ENCODE measurements around the gene CENPU. TPM values are rescaled to one million over a fixed set of nuclear protein-coding genes. Genes with fewer than 3 reads are reported as not detected.

Gene CENPU
- total and polyA plus RNA-seq, 2 donors = 10.7 to 58.0 TPM

DNA sequence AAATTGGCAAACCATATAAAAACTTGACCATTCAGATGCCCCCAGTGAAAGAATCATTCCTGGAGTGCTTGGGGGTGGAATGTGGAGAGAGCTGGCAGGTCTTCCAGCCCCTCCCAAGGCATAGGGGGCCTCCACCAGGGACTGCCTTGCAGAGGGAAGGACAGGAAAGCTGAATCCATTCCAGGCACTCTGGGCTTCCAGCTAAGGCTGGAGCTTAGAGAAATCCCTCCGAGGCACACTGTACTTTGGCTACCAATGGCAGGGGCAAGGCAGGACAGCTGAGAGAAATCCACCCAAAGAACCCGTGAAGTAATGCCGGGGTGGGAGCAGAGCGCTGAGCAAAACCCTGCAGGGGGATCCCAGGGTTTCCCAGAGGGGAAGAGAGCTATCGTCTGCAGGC, 4.0 kb downstream of the CENPU start:
- Histone ChIP-seq H3K36me3 (ENCODE audit: control insufficient read depth in 2 of 2, insufficient read depth in 2 of 2, low read length in 1 of 2) (peaks cover 10 to 48% of the 10 kb centered on the region in 2 donors), H3K4me3 (ENCODE audit: low read length in 2 of 2) (no peak overlapping the region), H3K27me3 (ENCODE audit: control insufficient read depth in 2 of 2, insufficient read depth in 1 of 2, low read length in 1 of 2) (no peaks in the 10 kb centered on the region), H3K27ac (ENCODE audit: low read depth in 1 of 2, low read length in 1 of 2) (no peak overlapping the region), H3K9me3 (ENCODE audit: control insufficient read depth in 2 of 2, insufficient read depth in 1 of 2, low read length in 1 of 2) (no peaks in the 10 kb centered on the region), H3K4me1 (ENCODE audit: control insufficient read depth in 2 of 2, insufficient read depth in 2 of 2, low read length in 2 of 2) (peaks cover 8 to 14% of the 10 kb centered on the region in 2 donors)
- WGBS = 87% methylated on average over 5 of the region's 5 CpGs
- no peak for DNase-seq (ENCODE audit: low read depth in 6 of 9, low spot score in 9 of 9)

DNA sequence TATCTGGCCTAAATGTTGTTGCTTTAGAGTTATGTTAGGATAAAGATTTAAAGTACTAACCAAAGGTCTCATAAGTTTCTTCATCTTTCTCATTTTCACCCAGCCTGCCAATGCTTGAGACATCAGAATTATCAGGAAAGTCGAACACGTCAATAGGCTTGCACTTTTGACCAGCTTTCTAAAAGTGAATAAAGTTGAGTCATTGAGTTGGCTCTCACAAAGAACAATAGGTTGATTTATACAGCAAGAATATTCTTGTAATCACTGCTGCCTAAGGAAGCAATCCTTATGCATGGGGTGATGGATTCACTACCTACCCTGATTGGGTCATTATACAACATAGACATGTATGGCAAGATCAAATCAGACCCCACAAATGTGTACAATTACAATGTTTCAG, 5.0 kb downstream of the CENPU start:
- no peaks in the 10 kb centered on the region for H3K9me3 ChIP-seq (ENCODE audit: control insufficient read depth in 2 of 2, insufficient read depth in 1 of 2, low read length in 1 of 2)
- H3K4me1 ChIP-seq (ENCODE audit: control insufficient read depth in 2 of 2, insufficient read depth in 2 of 2, low read length in 2 of 2) = peaks cover 8 to 14% of the 10 kb centered on the region in 2 donors
- H3K36me3 ChIP-seq (ENCODE audit: control insufficient read depth in 2 of 2, insufficient read depth in 2 of 2, low read length in 1 of 2) = peaks cover 10 to 58% of the 10 kb centered on the region in 2 donors
- H3K27ac ChIP-seq (ENCODE audit: low read depth in 1 of 2, low read length in 1 of 2) = no peak overlapping the region
- DNase-seq (ENCODE audit: low read depth in 6 of 9, low spot score in 9 of 9) = no peak
- no peaks in the 10 kb centered on the region for H3K27me3 ChIP-seq (ENCODE audit: control insufficient read depth in 2 of 2, insufficient read depth in 1 of 2, low read length in 1 of 2)
- no peak overlapping the region for H3K4me3 ChIP-seq (ENCODE audit: low read length in 2 of 2)
- WGBS = 72% methylated on average over 2 of the region's 2 CpGs

DNA sequence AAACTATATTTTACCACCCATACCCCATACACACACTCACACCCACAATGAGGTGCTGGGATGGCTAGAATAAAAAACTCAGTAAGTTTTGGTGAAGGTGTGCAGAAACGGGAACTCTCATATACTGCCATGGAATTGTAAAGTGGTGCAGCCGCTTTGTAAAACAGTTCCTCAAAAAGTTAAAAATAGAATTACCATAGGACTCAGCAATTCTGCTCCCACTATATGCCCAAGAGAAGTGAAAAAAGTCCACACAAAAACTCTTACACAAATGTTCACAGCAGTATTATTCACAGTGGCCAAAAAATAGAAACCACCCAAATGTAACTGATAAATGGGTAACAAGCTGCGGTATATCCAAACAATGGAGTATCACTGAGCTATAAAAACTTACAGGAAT, 6.5 kb downstream of the CENPU start:
- Histone ChIP-seq H3K36me3 (ENCODE audit: control insufficient read depth in 2 of 2, insufficient read depth in 2 of 2, low read length in 1 of 2) (peaks cover 10 to 67% of the 10 kb centered on the region in 2 donors), H3K27ac (ENCODE audit: low read depth in 1 of 2, low read length in 1 of 2) (no peak overlapping the region), H3K27me3 (ENCODE audit: control insufficient read depth in 2 of 2, insufficient read depth in 1 of 2, low read length in 1 of 2) (no peaks in the 10 kb centered on the region), H3K4me3 (ENCODE audit: low read length in 2 of 2) (no peak overlapping the region), H3K9me3 (ENCODE audit: control insufficient read depth in 2 of 2, insufficient read depth in 1 of 2, low read length in 1 of 2) (no peaks in the 10 kb centered on the region), H3K4me1 (ENCODE audit: control insufficient read depth in 2 of 2, insufficient read depth in 2 of 2, low read length in 2 of 2) (peaks cover 4 to 6% of the 10 kb centered on the region in 2 donors)
- no peak for DNase-seq (ENCODE audit: low read depth in 6 of 9, low spot score in 9 of 9)
- WGBS = 97% methylated on average over 3 of the region's 3 CpGs

DNA sequence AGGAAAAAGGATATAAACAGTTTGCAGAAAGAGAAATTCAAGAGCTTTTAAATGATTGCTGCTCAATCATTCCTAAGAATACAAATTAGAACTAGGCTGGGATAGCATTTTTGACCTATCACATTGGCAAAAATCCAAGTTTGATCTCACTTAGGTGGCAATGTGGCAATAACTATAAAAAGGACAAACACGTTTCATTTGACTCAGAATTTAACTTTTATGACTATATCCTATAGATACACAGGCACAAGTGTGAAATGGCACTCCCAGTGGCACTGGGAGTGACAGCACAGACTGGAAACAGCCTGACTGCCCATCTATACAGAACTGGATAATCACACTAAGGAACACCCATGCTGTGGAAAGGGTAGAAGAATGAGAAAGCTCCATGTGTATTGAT, 11.1 kb downstream of the CENPU start:
- Histone ChIP-seq H3K4me3 (ENCODE audit: low read length in 2 of 2) (no peak overlapping the region), H3K9me3 (ENCODE audit: control insufficient read depth in 2 of 2, insufficient read depth in 1 of 2, low read length in 1 of 2) (no peaks in the 10 kb centered on the region), H3K27me3 (ENCODE audit: control insufficient read depth in 2 of 2, insufficient read depth in 1 of 2, low read length in 1 of 2) (no peaks in the 10 kb centered on the region), H3K4me1 (ENCODE audit: control insufficient read depth in 2 of 2, insufficient read depth in 2 of 2, low read length in 2 of 2) (no peaks in the 10 kb centered on the region), H3K36me3 (ENCODE audit: control insufficient read depth in 2 of 2, insufficient read depth in 2 of 2, low read length in 1 of 2) (peaks cover 20 to 69% of the 10 kb centered on the region in 2 donors), H3K27ac (ENCODE audit: low read depth in 1 of 2, low read length in 1 of 2) (no peak overlapping the region)
- DNase-seq (ENCODE audit: low read depth in 6 of 9, low spot score in 9 of 9) = no peak
- 51% methylated on average over 1 of the region's 1 CpG for WGBS

DNA sequence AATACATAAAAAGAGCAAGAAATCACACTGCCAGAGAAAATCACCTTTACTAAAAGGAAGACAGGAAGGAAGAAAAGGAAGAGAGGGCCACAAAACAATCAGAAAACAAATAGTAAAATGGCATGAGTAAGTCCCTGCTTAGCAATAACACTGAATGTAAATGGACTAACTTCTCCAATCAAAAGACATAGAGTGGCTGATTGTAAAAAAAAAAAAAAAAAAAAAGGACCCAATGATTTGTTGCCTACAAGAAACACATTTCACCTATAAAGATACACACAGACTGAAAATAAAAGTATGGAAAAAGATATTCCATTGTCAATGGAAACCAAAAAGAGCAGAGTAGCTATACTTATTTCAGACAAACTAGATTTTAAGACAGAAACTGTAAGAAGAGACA, 12.6 kb downstream of the CENPU start:
- no peak for DNase-seq (ENCODE audit: low read depth in 6 of 9, low spot score in 9 of 9)
- Histone ChIP-seq H3K27ac (ENCODE audit: low read depth in 1 of 2, low read length in 1 of 2) (no peak overlapping the region), H3K36me3 (ENCODE audit: control insufficient read depth in 2 of 2, insufficient read depth in 2 of 2, low read length in 1 of 2) (peaks cover 22 to 70% of the 10 kb centered on the region in 2 donors), H3K27me3 (ENCODE audit: control insufficient read depth in 2 of 2, insufficient read depth in 1 of 2, low read length in 1 of 2) (no peaks in the 10 kb centered on the region), H3K4me1 (ENCODE audit: control insufficient read depth in 2 of 2, insufficient read depth in 2 of 2, low read length in 2 of 2) (no peaks in the 10 kb centered on the region), H3K9me3 (ENCODE audit: control insufficient read depth in 2 of 2, insufficient read depth in 1 of 2, low read length in 1 of 2) (no peaks in the 10 kb centered on the region), H3K4me3 (ENCODE audit: low read length in 2 of 2) (no peak overlapping the region)

DNA sequence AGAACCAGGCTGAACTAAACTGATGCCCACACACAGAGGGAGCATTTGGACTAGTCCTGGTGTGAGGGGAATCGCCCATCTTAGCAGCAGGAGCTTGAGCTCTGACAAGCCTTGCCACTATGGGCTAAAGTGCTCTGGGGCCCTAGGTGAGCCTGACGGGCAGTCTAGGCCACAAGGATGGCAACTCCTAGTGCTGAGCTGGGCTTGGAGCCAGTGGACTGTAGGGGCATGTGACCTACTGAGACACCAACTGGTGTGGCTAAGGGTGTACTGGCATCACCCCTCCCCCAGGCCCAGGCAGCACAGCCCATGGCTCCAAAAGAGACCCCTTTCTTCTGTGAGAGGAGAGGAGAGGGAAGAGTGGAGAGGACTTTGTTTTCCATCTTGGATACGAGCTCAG, 14.5 kb downstream of the CENPU start:
- Histone ChIP-seq H3K4me1 (ENCODE audit: control insufficient read depth in 2 of 2, insufficient read depth in 2 of 2, low read length in 2 of 2) (no peaks in the 10 kb centered on the region), H3K27me3 (ENCODE audit: control insufficient read depth in 2 of 2, insufficient read depth in 1 of 2, low read length in 1 of 2) (no peaks in the 10 kb centered on the region), H3K4me3 (ENCODE audit: low read length in 2 of 2) (no peak overlapping the region), H3K9me3 (ENCODE audit: control insufficient read depth in 2 of 2, insufficient read depth in 1 of 2, low read length in 1 of 2) (no peaks in the 10 kb centered on the region), H3K27ac (ENCODE audit: low read depth in 1 of 2, low read length in 1 of 2) (no peak overlapping the region), H3K36me3 (ENCODE audit: control insufficient read depth in 2 of 2, insufficient read depth in 2 of 2, low read length in 1 of 2) (peaks cover 20 to 59% of the 10 kb centered on the region in 2 donors)
- 86% methylated on average over 3 of the region's 3 CpGs for WGBS
- no peak for DNase-seq (ENCODE audit: low read depth in 6 of 9, low spot score in 9 of 9)

DNA sequence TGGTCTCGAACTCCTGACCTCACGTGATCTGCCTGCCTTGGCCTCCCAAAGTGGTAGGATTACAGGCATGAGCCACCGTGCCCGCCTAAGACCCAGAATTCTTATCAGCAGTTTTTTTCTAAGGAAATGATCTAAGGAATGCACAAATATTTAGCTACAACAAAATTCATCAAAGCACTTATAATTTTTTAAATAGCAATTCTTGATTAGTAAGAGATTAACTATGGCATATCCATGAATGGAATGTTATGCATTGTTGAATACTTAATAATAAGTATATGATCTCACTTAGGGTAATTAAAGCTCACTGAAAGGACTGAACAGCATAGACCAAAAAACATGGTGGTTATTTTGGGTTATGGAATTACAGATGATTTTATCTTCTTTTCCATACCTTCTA, 18.4 kb downstream of the CENPU start:
- 96% methylated on average over 4 of the region's 4 CpGs for WGBS

GRCh38 chr4:184713887-184714286, 20.0 kb downstream of the CENPU start:
- Histone ChIP-seq H3K9me3 (ENCODE audit: control insufficient read depth in 2 of 2, insufficient read depth in 1 of 2, low read length in 1 of 2) (no peaks in the 10 kb centered on the region), H3K4me1 (ENCODE audit: control insufficient read depth in 2 of 2, insufficient read depth in 2 of 2, low read length in 2 of 2) (no peaks in the 10 kb centered on the region), H3K27ac (ENCODE audit: low read depth in 1 of 2, low read length in 1 of 2) (no peak overlapping the region), H3K4me3 (ENCODE audit: low read length in 2 of 2) (no peak overlapping the region), H3K36me3 (ENCODE audit: control insufficient read depth in 2 of 2, insufficient read depth in 2 of 2, low read length in 1 of 2) (peaks cover 16 to 55% of the 10 kb centered on the region in 2 donors), H3K27me3 (ENCODE audit: control insufficient read depth in 2 of 2, insufficient read depth in 1 of 2, low read length in 1 of 2) (no peaks in the 10 kb centered on the region)
- no peak for DNase-seq (ENCODE audit: low read depth in 6 of 9, low spot score in 9 of 9)
- 94% methylated on average over 2 of the region's 2 CpGs for WGBS

More for the DNA sequence above, 18.4 kb downstream of the CENPU start:
- no peaks in the 10 kb centered on the region for H3K4me1 ChIP-seq (ENCODE audit: control insufficient read depth in 2 of 2, insufficient read depth in 2 of 2, low read length in 2 of 2)
- no peak overlapping the region for H3K4me3 ChIP-seq (ENCODE audit: low read length in 2 of 2)
- H3K9me3 ChIP-seq (ENCODE audit: control insufficient read depth in 2 of 2, insufficient read depth in 1 of 2, low read length in 1 of 2) = no peaks in the 10 kb centered on the region
- H3K27me3 ChIP-seq (ENCODE audit: control insufficient read depth in 2 of 2, insufficient read depth in 1 of 2, low read length in 1 of 2) = no peaks in the 10 kb centered on the region
- H3K36me3 ChIP-seq (ENCODE audit: control insufficient read depth in 2 of 2, insufficient read depth in 2 of 2, low read length in 1 of 2) = peaks cover 25 to 54% of the 10 kb centered on the region in 2 donors
- no peak for DNase-seq (ENCODE audit: low read depth in 6 of 9, low spot score in 9 of 9)
- H3K27ac ChIP-seq (ENCODE audit: low read depth in 1 of 2, low read length in 1 of 2) = no peak overlapping the region

DNA sequence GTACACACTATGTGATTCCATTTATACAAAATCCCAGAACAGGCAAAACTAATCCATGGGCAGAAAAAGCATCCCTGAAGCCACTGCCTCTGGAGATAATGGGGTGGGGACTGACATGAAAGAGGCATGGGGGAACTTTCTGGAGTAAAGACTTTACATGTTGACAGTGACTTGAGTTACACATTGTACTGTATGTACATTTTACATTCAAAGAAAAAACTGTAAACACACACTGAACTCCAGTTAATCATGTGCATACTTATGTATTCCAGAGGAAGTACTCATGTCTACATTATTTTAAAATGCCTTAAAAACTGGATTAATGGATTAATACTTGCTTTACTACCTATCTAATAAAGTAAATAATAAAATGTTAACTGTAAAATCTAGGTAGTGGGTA, 21.6 kb downstream of the CENPU start:
- no peaks in the 10 kb centered on the region for H3K27me3 ChIP-seq (ENCODE audit: control insufficient read depth in 2 of 2, insufficient read depth in 1 of 2, low read length in 1 of 2)
- no peak overlapping the region for H3K27ac ChIP-seq (ENCODE audit: low read depth in 1 of 2, low read length in 1 of 2)
- H3K36me3 ChIP-seq (ENCODE audit: control insufficient read depth in 2 of 2, insufficient read depth in 2 of 2, low read length in 1 of 2) = peaks cover 16 to 49% of the 10 kb centered on the region in 2 donors
- H3K9me3 ChIP-seq (ENCODE audit: control insufficient read depth in 2 of 2, insufficient read depth in 1 of 2, low read length in 1 of 2) = no peaks in the 10 kb centered on the region
- H3K4me1 ChIP-seq (ENCODE audit: control insufficient read depth in 2 of 2, insufficient read depth in 2 of 2, low read length in 2 of 2) = no peaks in the 10 kb centered on the region
- no peak for DNase-seq (ENCODE audit: low read depth in 6 of 9, low spot score in 9 of 9)
- no peak overlapping the region for H3K4me3 ChIP-seq (ENCODE audit: low read length in 2 of 2)

GRCh38 chr4:184706453-184706852, 27.4 kb downstream of the CENPU start:
- Histone ChIP-seq H3K4me1 (ENCODE audit: control insufficient read depth in 2 of 2, insufficient read depth in 2 of 2, low read length in 2 of 2) (no peaks in the 10 kb centered on the region), H3K36me3 (ENCODE audit: control insufficient read depth in 2 of 2, insufficient read depth in 2 of 2, low read length in 1 of 2) (peaks cover 15 to 62% of the 10 kb centered on the region in 2 donors), H3K27me3 (ENCODE audit: control insufficient read depth in 2 of 2, insufficient read depth in 1 of 2, low read length in 1 of 2) (no peaks in the 10 kb centered on the region), H3K9me3 (ENCODE audit: control insufficient read depth in 2 of 2, insufficient read depth in 1 of 2, low read length in 1 of 2) (no peaks in the 10 kb centered on the region), H3K4me3 (ENCODE audit: low read length in 2 of 2) (no peak overlapping the region), H3K27ac (ENCODE audit: low read depth in 1 of 2, low read length in 1 of 2) (no peak overlapping the region)
- 96% methylated on average over 1 of the region's 1 CpG for WGBS
- DNase-seq (ENCODE audit: low read depth in 6 of 9, low spot score in 9 of 9) = no peak

Measured in thymus (tissue), 11 donors.